ENCODE data around the gene B3GALT2.

B3GALT2 gene

GRCh38 chr1:193216920-193217319 is 30.5 kb upstream of the B3GALT2 start:
- Histone ChIP-seq H3K9ac (ENCODE audit: low read depth, low read length, poor library complexity, severe bottlenecking) (no peak overlapping the region), H3K4me1 (ENCODE audit: insufficient read depth, low read length, poor library complexity, severe bottlenecking) (no peaks in the 10 kb centered on the region), H3K27me3 (ENCODE audit: insufficient read depth, low read length, poor library complexity, severe bottlenecking) (no peaks in the 10 kb centered on the region), H4K20me1 (ENCODE audit: insufficient read depth, low read length, poor library complexity, severe bottlenecking) (no peaks in the 10 kb centered on the region), H2AFZ (ENCODE audit: low read length) (no peak overlapping the region), H3K36me3 (ENCODE audit: insufficient read depth, low read length) (peaks cover 74% of the 10 kb centered on the region), H3K4me2 (ENCODE audit: low read depth, low read length, poor library complexity, severe bottlenecking) (no peak overlapping the region), H3K4me3 (ENCODE audit: low read length, poor library complexity, severe bottlenecking) (no peak overlapping the region), H3F3A (ENCODE audit: low read depth) (no peaks in the 10 kb centered on the region), H3K9me3 (ENCODE audit: insufficient read depth, low read depth, low read length) (no peaks in the 10 kb centered on the region), H3K79me2 (ENCODE audit: insufficient read depth, low read length) (peaks cover under 1% of the 10 kb centered on the region; the same call in 1 of the 2 replicates), H3K9me2 (replicated peaks; ENCODE audit: low read depth, low read length) (no peaks in the 10 kb centered on the region)
- no peak for TF ChIP-seq CTCF (conservative IDR thresholded peaks at IDR 0.05; ENCODE audit: low read length)
- no peak for TF ChIP-seq EZH2phosphoT487 (IDR thresholded peaks at IDR 0.05; ENCODE audit: borderline replicate concordance)

- H3K9me3 ChIP-seq (ENCODE audit: insufficient read depth, low read depth, low read length) = no peaks in the 10 kb centered on the region
- H3F3A ChIP-seq (ENCODE audit: low read depth) = no peaks in the 10 kb centered on the region
- no peak for TF ChIP-seq CTCF (conservative IDR thresholded peaks at IDR 0.05; ENCODE audit: low read length)
- no peak for TF ChIP-seq EZH2phosphoT487 (IDR thresholded peaks at IDR 0.05; ENCODE audit: borderline replicate concordance)
Measured at GRCh38 chr1:193213998-193214397, 27.6 kb upstream of the B3GALT2 start.

GRCh38 chr1:193212637-193213036 is 26.2 kb upstream of the B3GALT2 start:
- H3K9me3 ChIP-seq (ENCODE audit: insufficient read depth, low read depth, low read length) = no peaks in the 10 kb centered on the region
- H4K20me1 ChIP-seq (ENCODE audit: insufficient read depth, low read length, poor library complexity, severe bottlenecking) = peaks cover 4% of the 10 kb centered on the region
- no peak overlapping the region for H3K9ac ChIP-seq (ENCODE audit: low read depth, low read length, poor library complexity, severe bottlenecking)
- no peak overlapping the region for H3K4me3 ChIP-seq (ENCODE audit: low read length, poor library complexity, severe bottlenecking)
- H2AFZ ChIP-seq (ENCODE audit: low read length) = no peak overlapping the region
- H3K4me1 ChIP-seq (ENCODE audit: insufficient read depth, low read length, poor library complexity, severe bottlenecking) = no peaks in the 10 kb centered on the region
- peaks cover 65% of the 10 kb centered on the region for H3K36me3 ChIP-seq (ENCODE audit: insufficient read depth, low read length)
- H3K4me2 ChIP-seq (ENCODE audit: low read depth, low read length, poor library complexity, severe bottlenecking) = no peak overlapping the region
- no peaks in the 10 kb centered on the region for H3F3A ChIP-seq (ENCODE audit: low read depth)
- H3K9me2 ChIP-seq (replicated peaks; ENCODE audit: low read depth, low read length) = no peaks in the 10 kb centered on the region
- no peak for TF ChIP-seq CTCF (conservative IDR thresholded peaks at IDR 0.05; ENCODE audit: low read length)
- no peak for TF ChIP-seq EZH2phosphoT487 (IDR thresholded peaks at IDR 0.05; ENCODE audit: borderline replicate concordance)
- no peaks in the 10 kb centered on the region for H3K79me2 ChIP-seq (ENCODE audit: insufficient read depth, low read length)
- H3K27me3 ChIP-seq (ENCODE audit: insufficient read depth, low read length, poor library complexity, severe bottlenecking) = no peaks in the 10 kb centered on the region

More at GRCh38 chr1:193213998-193214397, 27.6 kb upstream of the B3GALT2 start:
- Histone ChIP-seq H3K36me3 (ENCODE audit: insufficient read depth, low read length) (peaks cover 69% of the 10 kb centered on the region), H3K4me2 (ENCODE audit: low read depth, low read length, poor library complexity, severe bottlenecking) (no peak overlapping the region), H3K4me3 (ENCODE audit: low read length, poor library complexity, severe bottlenecking) (no peak overlapping the region), H4K20me1 (ENCODE audit: insufficient read depth, low read length, poor library complexity, severe bottlenecking) (peaks cover 4% of the 10 kb centered on the region), H3K9ac (ENCODE audit: low read depth, low read length, poor library complexity, severe bottlenecking) (no peak overlapping the region), H2AFZ (ENCODE audit: low read length) (no peak overlapping the region), H3K27me3 (ENCODE audit: insufficient read depth, low read length, poor library complexity, severe bottlenecking) (no peaks in the 10 kb centered on the region), H3K9me2 (replicated peaks; ENCODE audit: low read depth, low read length) (no peaks in the 10 kb centered on the region), H3K79me2 (ENCODE audit: insufficient read depth, low read length) (no peaks in the 10 kb centered on the region), H3K4me1 (ENCODE audit: insufficient read depth, low read length, poor library complexity, severe bottlenecking) (no peaks in the 10 kb centered on the region)

All from Loucy (cell line).